Smooth muscle cell (in vitro differentiated cells): ENCODE data around the gene KIF14. TPM values are rescaled to one million over a fixed set of nuclear protein-coding genes. Genes with fewer than 3 reads are reported as not detected.
"Not testable (repeated sequence)": the region's sequence is repeated elsewhere in the genome, so short reads cannot be mapped to it uniquely, and the experiment has no call there.

Source experiments
- DNase-seq: peaks from one replicate; lab custom pipeline; 2025; ENCODE audit not compliant: unreplicated experiment; lab: John Stamatoyannopoulos, UW
- H2AFZ ChIP-seq: fragments of 200-600 bp; sonication (generic); 2 replicates; pipeline ENCODE4 v1.6.0; 2016; ENCODE audit warnings: antibody characterized with exemption, low read depth, mild to moderate bottlenecking
- H3F3A ChIP-seq: fragments of 200-600 bp; sonication (generic); 2 replicates; pipeline ENCODE4 v1.6.0; 2017; ENCODE audit warnings: antibody characterized with exemption, low read depth
- H3K27ac ChIP-seq: fragments of 200-600 bp; sonication (generic); 2 replicates; pipeline ENCODE4 v1.5.1; 2016; ENCODE audit warnings: low read depth, mild to moderate bottlenecking
- H3K27me3 ChIP-seq: fragments of 200-600 bp; sonication (generic); 2 replicates; pipeline ENCODE4 v1.6.1; 2016; ENCODE audit warnings: low read depth, mild to moderate bottlenecking
- H3K36me3 ChIP-seq: fragments of 200-600 bp; sonication (generic); 2 replicates; pipeline ENCODE4 v1.5.1; 2016; ENCODE audit warnings: low read depth
- H3K4me1 ChIP-seq: fragments of 200-600 bp; sonication (generic); 2 replicates; pipeline ENCODE4 v1.5.1; 2016; ENCODE audit warnings: low read depth
- H3K4me2 ChIP-seq: fragments of 200-600 bp; sonication (generic); 2 replicates; pipeline ENCODE4 v1.6.0; 2016; ENCODE audit warnings: mild to moderate bottlenecking
- H3K4me3 ChIP-seq: fragments of 200-600 bp; sonication (generic); 2 replicates; pipeline ENCODE4 v1.5.1; 2016; ENCODE audit warnings: mild to moderate bottlenecking
- H3K79me2 ChIP-seq: fragments of 200-600 bp; sonication (generic); 2 replicates; pipeline ENCODE4 v1.6.0; 2016; ENCODE audit warnings: low read depth, mild to moderate bottlenecking
- H3K9ac ChIP-seq: fragments of 200-600 bp; sonication (generic); 2 replicates; pipeline ENCODE4 v1.6.0; 2016; ENCODE audit warnings: low read depth
- H3K9me3 ChIP-seq: fragments of 200-600 bp; sonication (generic); replicated peaks from 2 replicates; pipeline ENCODE4 v1.5.1; 2016; ENCODE audit warnings: low read depth
- H4K20me1 ChIP-seq: fragments of 200-600 bp; sonication (generic); 2 replicates; pipeline ENCODE4 v1.6.0; 2016; ENCODE audit warnings: low read depth
- WGBS: methylation state at CpG from one replicate; pipeline ENCODE4 v1.1.7; 2016; ENCODE audit warnings: low lambda C conversion rate; 5-methylcytosine and 5-hydroxymethylcytosine counted together
- polyA plus RNA-seq: library from polyadenylated mRNA; unstranded; fragments of >200 nt; fragmentation: Nextera tagmentation; extraction: Ambion mirVana; gene quantifications from 2 replicates; pipeline ENCODE4 v1.2.1, GENCODE V29; 2016
- total RNA-seq: library from RNA; depleted of rRNA; stranded (reverse); fragments of >200 nt; gene quantifications from 2 replicates; pipeline ENCODE4 v1.2.3, GENCODE V29; 2014
- TF ChIP-seq, protein P1 (sequence below): fragments of 200-600 bp; sonication (generic); IDR thresholded peaks from 2 replicates; pipeline ENCODE4 v1.5.1; 2017; ENCODE audit warnings: borderline replicate concordance, mild to moderate bottlenecking, antibody characterized with exemption; ENCODE audit not compliant: insufficient read depth, poor library complexity, severe bottlenecking

Gene KIF14
- total and polyA plus RNA-seq, 2 experiments from 2014 or later = 0.93 to 1.3 TPM

DNA sequence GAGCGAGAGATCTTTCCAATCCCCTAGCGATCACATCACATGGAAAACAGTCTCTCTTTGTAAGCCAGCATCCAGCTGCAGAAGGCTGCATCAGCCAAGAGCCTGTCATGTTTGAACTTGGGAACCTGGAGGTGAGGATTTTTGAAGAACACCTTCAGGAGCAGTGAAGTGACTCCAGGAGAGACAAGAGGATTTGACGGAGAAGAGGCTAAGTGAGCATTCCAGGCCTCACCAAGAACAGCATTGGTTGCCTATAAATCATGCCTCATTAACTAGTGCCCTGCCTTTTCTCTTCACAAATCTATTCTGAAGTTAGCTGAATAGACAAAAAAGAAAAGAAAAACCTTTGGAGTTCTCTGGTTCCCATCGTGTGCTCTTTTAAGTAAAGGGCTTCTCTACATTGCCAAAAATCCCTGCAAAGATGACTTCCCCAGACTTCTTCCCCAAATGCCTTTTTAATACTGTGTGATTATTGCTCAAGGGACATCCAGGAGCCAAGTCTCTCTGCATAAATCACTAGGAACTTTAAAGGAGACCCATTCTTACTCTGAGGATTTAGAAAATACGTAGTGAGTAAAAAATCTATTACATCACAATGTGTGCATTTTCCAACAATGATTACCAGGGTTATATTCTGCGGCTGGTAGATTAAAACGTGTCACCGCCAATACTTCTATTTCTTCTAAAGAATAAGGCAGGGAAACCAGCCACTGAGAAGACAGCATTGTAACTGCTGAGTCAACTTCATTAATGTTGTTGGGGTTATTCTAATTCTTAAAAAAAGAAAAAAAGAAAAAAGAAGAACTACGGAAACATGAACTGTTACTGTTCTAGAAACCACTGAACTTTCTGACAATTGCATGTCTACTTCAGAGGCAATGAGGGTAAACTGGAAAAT is 95.2 kb downstream of the KIF14 start:
- Histone ChIP-seq H3K36me3 (no peaks in the 10 kb centered on the region), H2AFZ (no peak overlapping the region), H4K20me1 (no peaks in the 10 kb centered on the region), H3K27me3 (no peaks in the 10 kb centered on the region), H3K4me2 (no peak overlapping the region), H3K4me3 (no peak overlapping the region), H3F3A (no peaks in the 10 kb centered on the region), H3K4me1 (no peaks in the 10 kb centered on the region), H3K9me3 (no peaks in the 10 kb centered on the region), H3K9ac (no peak overlapping the region), H3K27ac (no peak overlapping the region), H3K79me2 (no peaks in the 10 kb centered on the region)
- WGBS = 75% methylated on average over 9 of the region's 9 CpGs
- DNase-seq = no peak
- TF ChIP-seq, protein P1, sequence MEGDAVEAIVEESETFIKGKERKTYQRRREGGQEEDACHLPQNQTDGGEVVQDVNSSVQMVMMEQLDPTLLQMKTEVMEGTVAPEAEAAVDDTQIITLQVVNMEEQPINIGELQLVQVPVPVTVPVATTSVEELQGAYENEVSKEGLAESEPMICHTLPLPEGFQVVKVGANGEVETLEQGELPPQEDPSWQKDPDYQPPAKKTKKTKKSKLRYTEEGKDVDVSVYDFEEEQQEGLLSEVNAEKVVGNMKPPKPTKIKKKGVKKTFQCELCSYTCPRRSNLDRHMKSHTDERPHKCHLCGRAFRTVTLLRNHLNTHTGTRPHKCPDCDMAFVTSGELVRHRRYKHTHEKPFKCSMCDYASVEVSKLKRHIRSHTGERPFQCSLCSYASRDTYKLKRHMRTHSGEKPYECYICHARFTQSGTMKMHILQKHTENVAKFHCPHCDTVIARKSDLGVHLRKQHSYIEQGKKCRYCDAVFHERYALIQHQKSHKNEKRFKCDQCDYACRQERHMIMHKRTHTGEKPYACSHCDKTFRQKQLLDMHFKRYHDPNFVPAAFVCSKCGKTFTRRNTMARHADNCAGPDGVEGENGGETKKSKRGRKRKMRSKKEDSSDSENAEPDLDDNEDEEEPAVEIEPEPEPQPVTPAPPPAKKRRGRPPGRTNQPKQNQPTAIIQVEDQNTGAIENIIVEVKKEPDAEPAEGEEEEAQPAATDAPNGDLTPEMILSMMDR = no peak

DNA sequence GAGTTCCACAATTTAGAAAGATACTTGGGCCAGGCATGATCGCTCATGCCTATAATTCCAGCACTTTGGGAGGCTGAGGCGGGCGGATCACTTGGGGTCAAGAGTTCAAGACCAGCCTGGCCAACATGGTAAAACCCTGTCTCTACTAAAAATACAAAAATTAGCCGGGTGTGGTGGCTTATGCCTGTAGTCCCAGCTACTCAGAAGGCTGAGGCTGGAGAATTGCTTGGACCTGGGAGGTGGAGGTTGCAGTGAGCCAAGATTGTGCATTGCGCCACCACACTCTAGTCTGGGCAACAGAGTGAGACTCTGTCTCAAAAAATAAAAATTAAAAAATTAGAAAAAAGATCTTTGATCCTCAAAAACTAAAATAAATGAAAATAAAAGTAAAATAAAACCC is 96.0 kb downstream of the KIF14 start:
- not testable (repeated sequence) for DNase-seq
- 97% methylated on average over 5 of the region's 5 CpGs for WGBS

DNA sequence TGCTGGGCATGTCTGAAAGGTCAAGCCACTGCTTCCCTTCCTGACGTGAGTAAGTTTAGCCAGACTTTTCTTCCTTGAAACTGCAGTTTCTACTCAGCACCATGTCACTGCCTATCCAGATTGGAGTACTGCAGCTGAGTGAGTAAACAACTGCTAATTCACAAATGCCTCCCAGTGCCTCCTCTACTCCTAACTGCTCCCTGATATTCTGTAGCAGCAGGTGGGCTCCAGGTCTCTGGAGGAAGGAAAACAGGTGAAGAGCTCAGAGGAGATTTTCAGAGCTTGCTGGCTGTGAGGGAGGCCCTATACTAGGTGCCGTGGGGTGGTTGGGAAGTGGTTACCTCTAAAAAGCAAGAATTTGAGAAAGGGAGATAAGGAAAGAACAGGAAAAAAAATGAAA is 96.5 kb downstream of the KIF14 start:
- Histone ChIP-seq H3K27me3 (no peaks in the 10 kb centered on the region), H3K27ac (no peak overlapping the region), H3K4me1 (no peaks in the 10 kb centered on the region), H3K4me3 (no peak overlapping the region), H3K9ac (no peak overlapping the region), H4K20me1 (no peaks in the 10 kb centered on the region), H3K79me2 (no peaks in the 10 kb centered on the region), H2AFZ (no peak overlapping the region), H3F3A (no peaks in the 10 kb centered on the region), H3K9me3 (no peaks in the 10 kb centered on the region), H3K36me3 (no peaks in the 10 kb centered on the region), H3K4me2 (no peak overlapping the region)
- WGBS = 89% methylated on average over 2 of the region's 2 CpGs
- no peak for DNase-seq
- TF ChIP-seq, protein P1 = no peak

More for the DNA sequence above, 96.0 kb downstream of the KIF14 start:
- not testable (repeated sequence) for H3K4me1 ChIP-seq, H3K27ac ChIP-seq, H3F3A ChIP-seq, H3K36me3 ChIP-seq, H3K27me3 ChIP-seq, H3K4me3 ChIP-seq, H3K9ac ChIP-seq, H4K20me1 ChIP-seq, H3K9me3 ChIP-seq, H3K79me2 ChIP-seq, H3K4me2 ChIP-seq, H2AFZ ChIP-seq

DNA sequence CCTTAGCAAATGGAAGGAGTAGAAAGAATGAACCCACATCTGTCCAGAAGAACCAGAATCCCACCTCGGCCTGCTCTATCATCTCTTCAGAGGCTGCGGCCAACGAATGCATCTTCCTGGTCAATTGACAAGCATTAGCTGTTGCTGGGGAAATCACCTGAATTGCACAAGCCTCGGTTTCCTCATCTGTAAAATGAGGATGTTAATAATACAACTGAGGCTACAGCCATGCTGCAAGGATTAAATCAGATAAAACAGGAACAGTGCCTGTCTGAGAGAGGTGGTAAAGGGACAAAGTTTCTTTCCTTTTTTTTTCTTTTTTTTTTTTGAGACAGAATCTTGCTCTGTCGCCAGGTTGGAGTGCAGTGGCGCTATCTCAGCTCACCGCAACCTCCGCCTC is 99.8 kb downstream of the KIF14 start:
- Histone ChIP-seq H3K4me1 (no peaks in the 10 kb centered on the region), H3K27ac (no peak overlapping the region), H3K36me3 (no peaks in the 10 kb centered on the region), H4K20me1 (no peaks in the 10 kb centered on the region), H3K27me3 (no peaks in the 10 kb centered on the region), H3K4me3 (no peak overlapping the region), H3F3A (no peaks in the 10 kb centered on the region), H3K4me2 (no peak overlapping the region), H3K9ac (no peak overlapping the region), H3K79me2 (no peaks in the 10 kb centered on the region), H3K9me3 (no peaks in the 10 kb centered on the region), H2AFZ (no peak overlapping the region)
- DNase-seq = no peak
- 90% methylated on average over 8 of the region's 8 CpGs for WGBS
- TF ChIP-seq, protein P1 = no peak
